GM19239 (cell line): Measurements from ENCODE around the gene RBMY1E.
A peak's percentile ranks its signal among the peaks of the same experiment; 100 is the strongest.
"Not testable (repeated sequence)": the region's sequence is repeated elsewhere in the genome, so short reads cannot be mapped to it uniquely, and the experiment has no call there.

ENCODE experiments used
- DNase-seq: peaks from one replicate; pipeline ENCODE4 v3.0.0; 2011; ENCODE audit warnings: low spot score; ENCODE audit not compliant: insufficient read length
- FAIRE-seq: peaks from 2 replicates; lab custom pipeline; 2011; peaks lifted over from hg19 to GRCh38; lab: Jason Lieb, UNC

RBMY1E gene

GRCh38 chrY:21917932-21918331, at the start of gene RBMY1E:
RBMY1E (minus strand) TSS chrY:21918032; CDS start chrY:21916054, 1,978 bp downstream.
- not testable (repeated sequence) for DNase-seq, FAIRE-seq

GRCh38 chrY:21894426-21894825, 23.4 kb downstream of the RBMY1E start, which contains the start of gene RBMY1D:
RBMY1D (minus strand) TSS chrY:21894526; CDS start chrY:21892513, 2,013 bp downstream.
- not testable (repeated sequence) for DNase-seq, FAIRE-seq

GRCh38 chrY:21869407-21870076, 48.3 kb downstream of the RBMY1E start:
- not testable (repeated sequence) for DNase-seq
- FAIRE-seq, result peak; percentile 77
